Measurements from ENCODE around the gene CHAF1B.

DNA sequence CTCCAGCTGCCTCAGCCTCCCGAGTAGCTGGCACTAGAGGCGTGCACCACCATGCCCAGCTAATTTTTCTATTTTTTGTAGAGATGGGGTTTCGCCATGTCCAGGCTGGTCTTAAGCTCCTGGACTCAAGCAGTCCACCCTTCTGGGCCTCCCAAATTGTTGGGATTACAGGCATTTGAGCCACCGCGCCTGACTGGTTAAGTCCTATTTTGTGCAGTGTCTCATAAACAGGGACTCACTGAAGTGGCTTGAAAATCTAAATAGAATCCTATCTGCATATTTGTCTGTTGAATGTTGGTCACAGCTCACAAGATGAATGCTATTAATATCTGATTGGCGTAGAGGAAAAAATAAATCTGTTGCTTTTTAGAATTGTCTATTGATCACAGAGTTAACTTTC lies 5.9 kb upstream of the CHAF1B start:
- TF ChIP-seq POLR2A (IDR thresholded peaks at IDR 0.05; ENCODE audit: low read depth, low read length) (no peak), TAF1 (IDR thresholded peaks at IDR 0.05; ENCODE audit: low read depth, low read length) (no peak), POLR2AphosphoS5 (IDR thresholded peaks at IDR 0.05; ENCODE audit: low read depth, low read length) (no peak), POU2F2 (IDR thresholded peaks at IDR 0.05; ENCODE audit: low read depth, low read length) (no peak), PAX5 (IDR thresholded peaks at IDR 0.05; ENCODE audit: insufficient read depth, low read length, severe bottlenecking) (no peak)

All from GM12891 (cell line).